Activated gamma-delta T cell treated with anti-CD3 and anti-CD28 coated beads, Interleukin-2, amount 50 U/mL, for 16 hours (primary cell): ENCODE data around the gene KIF2C.
"Not testable (repeated sequence)": the region's sequence is repeated elsewhere in the genome, so short reads cannot be mapped to it uniquely, and the experiment has no call there.

Experiments
- DNase-seq: peaks from one replicate; pipeline ENCODE4 v3.0.0-alpha.2; 2020; ENCODE audit warnings: low read depth

KIF2C gene

GRCh38 chr1:44798481-44799365 lies 59.1 kb downstream of the KIF2C start:
- no peak for DNase-seq

GRCh38 chr1:44799770-44800584 lies 60.3 kb downstream of the KIF2C start, which contains the start of gene PLK3:
Gene PLK3 (plus strand): TSS chr1:44800377. CDS start chr1:44800464, 87 bp downstream.
- peak; percentile 96 for DNase-seq

DNA sequence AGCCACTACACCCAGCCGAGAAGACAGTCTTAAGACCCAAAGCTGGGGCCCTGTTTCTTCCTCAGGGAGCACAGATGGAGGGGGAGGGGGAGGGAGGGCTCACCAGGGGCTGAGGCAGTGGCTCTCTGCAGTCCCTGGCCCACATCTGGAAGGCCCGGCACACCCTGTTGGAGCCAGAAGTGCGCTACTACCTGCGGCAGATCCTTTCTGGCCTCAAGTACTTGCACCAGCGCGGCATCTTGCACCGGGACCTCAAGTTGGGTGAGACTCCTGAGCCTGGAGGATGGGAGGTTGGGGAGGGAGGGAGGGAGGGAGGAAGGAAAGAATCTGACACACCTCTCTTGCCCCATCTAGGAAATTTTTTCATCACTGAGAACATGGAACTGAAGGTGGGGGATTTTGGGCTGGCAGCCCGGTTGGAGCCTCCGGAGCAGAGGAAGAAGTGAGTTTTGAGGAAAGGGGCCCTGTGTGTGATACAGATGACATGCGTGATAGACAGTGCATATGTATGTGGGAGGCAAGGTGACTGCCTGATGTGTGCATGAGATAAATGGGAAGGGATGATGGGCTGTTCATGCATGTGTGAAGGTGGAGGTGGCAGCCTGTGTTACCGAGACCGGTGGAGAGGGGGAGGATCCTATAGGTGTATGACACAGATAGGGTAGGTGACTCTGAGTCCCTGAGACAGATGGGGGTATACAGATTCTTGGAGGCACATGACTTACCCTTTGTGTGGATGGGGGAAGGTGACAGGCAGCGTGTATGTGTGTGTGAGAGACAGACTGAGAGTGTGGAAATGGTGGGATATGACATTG lies 62.1 kb downstream of the KIF2C start:
- no peak for DNase-seq

- DNase-seq = no peak
Measured at GRCh38 chr1:44802306-44803061, 62.8 kb downstream of the KIF2C start.

DNA sequence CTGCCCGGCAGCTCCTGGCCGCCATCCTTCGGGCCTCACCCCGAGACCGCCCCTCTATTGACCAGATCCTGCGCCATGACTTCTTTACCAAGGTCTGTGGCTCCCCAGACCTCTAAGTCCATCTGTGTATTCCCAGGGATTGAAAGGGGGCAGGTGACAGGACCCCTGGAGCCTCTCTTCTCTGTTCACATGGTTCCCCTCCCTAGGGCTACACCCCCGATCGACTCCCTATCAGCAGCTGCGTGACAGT lies 63.4 kb downstream of the KIF2C start:
- no peak for DNase-seq

- no peak for DNase-seq
Measured at GRCh38 chr1:44803312-44804095, 63.9 kb downstream of the KIF2C start.

DNA sequence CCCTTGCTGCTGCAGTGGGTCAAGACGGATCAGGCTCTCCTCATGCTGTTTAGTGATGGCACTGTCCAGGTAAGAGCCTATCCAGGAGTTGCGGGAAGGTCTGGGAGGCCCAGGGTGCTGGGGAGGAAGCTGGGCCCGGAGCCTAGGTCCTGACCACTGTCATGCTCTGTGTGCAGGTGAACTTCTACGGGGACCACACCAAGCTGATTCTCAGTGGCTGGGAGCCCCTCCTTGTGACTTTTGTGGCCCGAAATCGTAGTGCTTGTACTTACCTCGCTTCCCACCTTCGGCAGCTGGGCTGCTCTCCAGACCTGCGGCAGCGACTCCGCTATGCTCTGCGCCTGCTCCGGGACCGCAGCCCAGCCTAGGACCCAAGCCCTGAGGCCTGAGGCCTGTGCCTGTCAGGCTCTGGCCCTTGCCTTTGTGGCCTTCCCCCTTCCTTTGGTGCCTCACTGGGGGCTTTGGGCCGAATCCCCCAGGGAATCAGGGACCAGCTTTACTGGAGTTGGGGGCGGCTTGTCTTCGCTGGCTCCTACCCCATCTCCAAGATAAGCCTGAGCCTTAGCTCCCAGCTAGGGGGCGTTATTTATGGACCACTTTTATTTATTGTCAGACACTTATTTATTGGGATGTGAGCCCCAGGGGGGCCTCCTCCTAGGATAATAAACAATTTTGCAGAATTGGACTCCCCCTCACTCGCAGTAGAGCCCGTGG lies 65.8 kb downstream of the KIF2C start:
- no peak for DNase-seq

DNA sequence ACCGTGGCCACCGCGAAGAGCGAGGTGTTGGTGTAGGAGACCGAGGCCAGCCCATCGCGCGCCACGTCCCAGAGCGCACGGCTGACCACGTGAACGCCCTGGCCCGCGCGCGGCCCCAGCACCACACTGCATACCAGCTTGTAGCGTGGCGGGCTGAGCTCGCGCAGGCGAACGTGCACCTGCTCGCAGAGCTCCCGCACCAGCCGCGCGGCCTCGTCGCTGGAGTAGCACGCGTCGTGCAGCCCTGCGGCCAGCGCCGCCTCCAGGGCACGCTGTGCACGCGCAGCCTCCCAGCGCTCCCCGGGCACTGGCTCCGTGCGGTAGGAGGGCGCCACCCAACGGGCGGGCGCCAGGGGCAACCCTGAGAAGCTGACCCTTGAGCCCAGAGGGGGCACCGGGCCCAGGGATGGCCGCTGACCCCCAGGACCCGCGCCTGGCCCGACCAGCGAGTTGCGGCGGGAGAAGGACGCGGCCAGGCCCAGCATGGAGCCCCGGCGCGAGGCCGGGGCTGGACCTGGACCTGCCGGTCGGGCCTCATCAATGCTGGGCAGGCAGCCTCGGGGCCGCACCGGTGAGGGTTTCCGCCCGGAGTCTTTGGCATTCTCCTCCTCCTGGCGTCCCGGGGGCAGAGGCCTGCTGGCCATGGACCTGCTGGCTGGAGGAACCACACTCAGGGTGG lies 66.5 kb downstream of the KIF2C start:
- DNase-seq = no peak

- DNase-seq = no peak
Measured at GRCh38 chr1:44806704-44807363, 67.2 kb downstream of the KIF2C start, which contains the start of gene DYNLT4. Gene DYNLT4 (minus strand): TSS chr1:44807351. CDS start chr1:44806668, 683 bp downstream.

DNA sequence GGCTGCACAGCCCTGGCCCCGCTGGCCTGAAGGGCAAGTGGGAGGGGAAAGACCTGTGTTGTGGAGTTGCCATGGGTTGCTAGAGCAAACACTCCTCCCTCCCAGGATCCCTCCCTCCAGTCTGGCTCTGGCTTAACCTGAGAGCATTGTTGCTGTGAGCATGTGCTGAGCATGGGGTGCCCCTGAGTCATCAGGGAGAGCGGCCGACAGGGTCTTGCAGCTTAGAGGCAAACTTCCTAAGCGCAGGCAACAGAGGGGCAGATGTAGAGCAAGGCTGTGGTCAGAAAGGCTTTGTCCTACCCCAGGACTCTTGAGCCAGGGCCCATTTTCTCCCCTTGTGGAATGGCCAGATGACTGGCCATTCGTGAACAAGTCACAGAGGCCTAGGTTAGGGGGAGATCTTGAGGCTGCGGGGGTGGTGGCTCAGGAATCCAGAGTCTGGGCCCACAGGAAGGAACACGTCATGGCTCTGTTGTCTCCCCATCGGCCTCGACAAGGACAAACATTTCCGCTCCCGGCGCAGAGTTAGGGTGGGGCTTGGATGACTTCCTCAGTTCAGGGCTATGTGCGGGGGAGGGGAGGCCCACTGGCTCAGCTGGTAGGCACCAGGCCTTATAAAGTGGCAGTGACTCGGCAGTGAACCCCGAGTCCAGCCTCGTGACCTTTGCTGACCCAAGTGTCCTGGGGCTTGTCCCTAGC lies 67.9 kb downstream of the KIF2C start:
- peak; percentile 72 for DNase-seq

DNA sequence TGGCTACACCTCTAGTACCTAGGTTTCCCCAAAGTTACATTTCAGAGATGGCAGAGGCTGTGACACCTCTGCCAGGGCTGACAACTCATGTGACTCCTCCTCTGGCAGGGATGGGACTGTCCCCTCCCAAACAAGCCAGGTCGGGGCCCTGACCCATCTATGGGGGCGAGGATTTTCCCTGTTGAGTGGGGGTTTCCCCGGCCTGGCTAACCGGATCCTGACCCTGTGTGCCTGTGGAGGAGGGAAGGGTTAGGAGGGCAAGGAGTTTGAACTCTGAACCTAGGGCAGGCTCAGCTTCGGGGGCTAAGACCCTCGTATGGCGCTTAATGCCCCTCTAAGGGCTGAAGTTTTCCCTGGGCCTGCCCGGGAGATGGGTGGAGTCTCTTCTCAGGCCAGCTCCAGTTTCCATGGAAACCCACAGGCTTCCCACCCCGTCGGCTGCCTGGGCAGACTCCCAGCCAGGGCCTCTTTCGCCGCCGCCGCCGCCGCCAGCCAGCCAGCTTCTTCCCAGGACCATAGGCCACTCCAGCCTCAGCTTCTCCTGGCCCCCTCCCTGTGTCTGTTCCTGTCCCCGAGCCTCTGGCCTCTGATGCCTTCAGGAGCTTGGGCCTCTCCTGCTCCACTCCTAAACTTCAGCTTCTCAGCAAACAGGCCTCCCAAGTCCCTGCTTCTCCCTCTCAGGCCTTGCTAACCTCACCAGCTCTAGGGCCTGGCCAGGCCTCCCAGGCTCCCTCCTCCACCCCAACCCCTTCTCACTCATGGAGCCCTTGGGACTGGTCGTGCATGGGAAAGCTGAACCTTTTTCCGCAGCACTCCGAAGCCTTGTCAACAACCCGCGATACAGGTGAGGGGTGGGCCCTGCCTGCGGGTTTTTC lies 68.7 kb downstream of the KIF2C start, which contains the start of gene BTBD19:
BTBD19 (plus strand) TSS at position 461 of the 875 bp plus-strand sequence; CDS start at position 759, 298 bp downstream.
- DNase-seq = peak; percentile 59

DNA sequence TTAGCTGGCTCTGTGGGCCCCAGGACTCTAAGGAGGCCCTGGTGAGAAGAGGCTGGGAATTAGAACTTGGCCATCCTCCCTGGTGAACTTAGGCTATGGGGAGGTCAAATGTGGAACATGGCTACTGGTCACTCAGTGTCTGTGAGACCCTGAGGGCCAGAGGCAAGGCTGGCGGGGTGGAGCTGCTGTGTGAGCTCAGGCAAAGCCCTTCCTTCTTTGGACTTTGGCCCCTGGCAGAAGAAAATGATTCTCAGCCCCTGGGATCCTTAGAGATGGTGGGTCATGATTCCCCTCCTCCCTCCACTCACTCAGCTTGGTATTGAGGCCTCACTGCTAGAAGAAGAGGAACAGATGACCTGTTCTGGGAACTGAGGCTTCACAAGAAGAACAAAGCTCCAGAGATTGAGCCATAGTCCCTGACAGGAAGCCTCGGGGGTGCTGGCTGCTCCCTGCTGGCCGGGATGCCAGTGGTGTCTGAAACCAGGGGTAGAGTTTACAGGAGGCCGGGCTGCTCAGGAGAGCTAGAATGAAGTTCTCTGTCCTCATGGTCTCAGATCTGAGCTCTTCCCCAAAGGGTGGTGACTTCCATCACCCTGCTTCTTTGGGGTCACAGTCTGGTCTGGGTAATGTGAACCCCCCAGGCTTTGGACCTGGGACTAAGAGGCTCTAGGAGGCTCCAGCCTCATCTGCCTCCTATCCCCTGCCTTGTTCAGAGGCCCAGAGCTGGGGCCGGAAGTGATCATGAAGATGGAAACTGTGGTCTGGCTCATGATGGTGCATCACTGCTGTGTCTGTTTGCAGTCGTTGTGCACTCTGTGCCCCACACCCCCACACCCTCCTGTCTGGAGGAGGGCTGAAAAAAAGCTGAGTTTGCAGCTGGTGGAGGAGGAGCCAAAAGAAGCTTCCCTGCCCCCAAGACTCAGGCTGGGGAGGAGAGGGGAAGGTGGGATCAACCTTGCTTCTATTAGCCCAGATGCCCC lies 69.6 kb downstream of the KIF2C start:
- peak; percentile 77 for DNase-seq

DNA sequence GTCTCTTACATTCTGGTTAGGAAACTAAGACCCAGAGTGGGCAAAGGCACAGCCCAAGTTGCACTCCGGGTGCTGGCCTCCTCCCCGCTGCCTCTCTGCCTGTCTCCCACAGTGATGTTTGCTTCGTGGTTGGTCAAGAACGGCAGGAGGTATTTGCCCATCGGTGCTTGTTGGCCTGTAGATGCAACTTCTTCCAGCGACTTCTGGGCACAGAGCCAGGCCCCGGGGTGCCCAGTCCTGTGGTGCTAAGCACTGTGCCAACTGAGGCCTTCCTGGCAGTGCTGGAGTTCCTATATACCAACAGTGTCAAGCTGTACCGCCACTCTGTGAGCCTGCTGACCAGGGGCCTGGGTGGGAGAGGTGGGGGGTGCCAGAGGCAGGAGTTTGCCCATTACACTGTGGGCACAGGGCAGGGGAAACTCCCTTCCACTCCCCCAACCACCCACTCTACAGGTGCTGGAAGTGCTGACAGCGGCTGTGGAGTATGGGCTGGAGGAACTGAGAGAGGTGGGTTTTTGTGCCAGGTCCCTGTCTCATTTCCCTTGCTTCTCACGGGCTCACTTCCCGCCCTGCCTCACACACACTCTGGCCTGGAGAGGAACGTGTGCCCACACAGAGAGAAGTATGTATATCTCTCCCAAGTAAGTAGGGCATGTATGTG lies 70.6 kb downstream of the KIF2C start:
- no peak for DNase-seq

GRCh38 chr1:44810762-44811105 lies 71.1 kb downstream of the KIF2C start:
- DNase-seq = not testable (repeated sequence)

- DNase-seq = no peak
Measured at GRCh38 chr1:44811234-44811633, 71.6 kb downstream of the KIF2C start.
